ENCODE results near the gene MRPL40. TPM values are rescaled to one million over a fixed set of nuclear protein-coding genes. Genes with fewer than 3 reads are reported as not detected.

Gene MRPL40
- 27.8 TPM for total RNA-seq

GRCh38 chr22:19432133-19432851 is at the start of gene MRPL40:
MRPL40 (plus strand) TSS chr22:19432545; CDS start chr22:19432555, 10 bp downstream.
- ATAC-seq: peak; percentile 84
- peak; percentile 97 for DNase-seq (ENCODE audit: low spot score)

DNA sequence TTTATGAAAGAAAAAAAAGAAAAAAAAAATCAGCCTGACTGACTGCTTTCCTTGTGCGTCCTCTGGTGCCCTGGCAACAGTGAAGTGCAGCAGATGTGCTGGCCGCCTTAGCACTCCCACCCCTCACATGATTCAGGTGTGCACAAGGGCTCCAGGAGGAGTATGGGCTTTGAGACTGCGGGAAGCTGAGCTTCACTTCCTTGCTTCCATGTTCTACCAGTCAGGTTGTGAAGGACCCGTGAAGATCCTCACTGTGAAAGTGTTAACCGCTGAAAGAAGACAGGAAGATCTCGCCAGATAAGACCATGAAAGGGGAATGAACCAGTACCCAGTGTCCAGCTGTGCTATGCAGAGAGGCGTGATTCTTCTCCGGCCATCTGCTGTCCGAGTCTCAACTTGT is 49.1 kb upstream of the MRPL40 start:
- ATAC-seq (no peak), DNase-seq (ENCODE audit: low spot score) (peak; percentile 24)

DNA sequence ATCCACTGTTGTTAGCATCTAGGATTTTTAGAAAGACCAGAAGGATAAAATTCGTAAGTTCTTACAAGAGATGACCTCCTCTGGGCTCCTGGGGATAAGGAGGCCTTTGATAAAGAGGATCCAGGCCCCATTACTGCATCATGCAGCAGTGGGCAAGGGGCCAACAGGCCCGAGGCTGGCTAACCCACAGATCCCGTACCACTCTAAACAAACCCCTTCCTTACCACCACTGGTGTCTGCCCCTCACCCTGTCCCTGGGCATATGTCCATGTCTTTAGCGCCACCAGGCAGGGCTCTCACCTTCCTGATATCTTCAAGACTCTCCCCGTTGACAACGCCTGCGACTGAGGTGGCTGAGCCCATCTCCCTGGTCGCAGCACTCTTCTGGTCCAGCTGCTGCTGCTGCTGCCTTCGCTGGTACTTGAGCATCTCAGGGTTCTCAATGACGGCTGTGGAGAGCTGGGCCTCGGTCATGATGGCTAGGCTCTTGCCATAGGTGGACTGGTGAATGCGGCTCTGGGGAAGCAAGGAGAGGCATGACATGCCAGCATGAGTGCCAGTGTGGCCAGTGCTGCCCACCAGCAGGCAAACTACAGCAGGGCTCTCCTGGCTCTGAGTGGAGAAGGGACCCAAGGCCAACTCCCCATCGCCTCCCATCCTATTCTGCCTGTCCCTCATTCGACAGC is 47.0 kb upstream of the MRPL40 start:
- ATAC-seq: no peak
- peak; percentile 36 for DNase-seq (ENCODE audit: low spot score)

DNA sequence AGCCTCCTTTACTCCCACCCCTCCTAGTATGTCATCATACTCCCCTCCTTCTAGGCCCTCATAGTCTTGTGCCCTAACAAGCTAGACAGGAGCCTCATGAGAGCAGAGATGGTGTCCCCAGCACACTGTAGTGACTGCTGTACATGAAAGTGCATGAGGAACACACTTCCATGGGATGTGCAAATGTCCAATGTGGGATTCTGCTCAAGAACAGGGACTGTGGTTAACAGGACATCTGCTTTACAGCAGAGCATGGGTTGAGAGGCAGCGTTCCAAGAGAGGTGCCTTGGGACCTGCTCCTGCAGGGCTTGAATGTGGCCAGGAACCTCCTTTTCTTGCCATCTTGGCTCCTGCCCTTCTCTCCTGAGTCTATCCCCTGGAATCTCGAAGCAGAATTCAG is 46.1 kb upstream of the MRPL40 start:
- DNase-seq (ENCODE audit: low spot score): peak; percentile 35
- ATAC-seq: no peak

GRCh38 chr22:19387038-19387437 is 45.3 kb upstream of the MRPL40 start:
- ATAC-seq (no peak), DNase-seq (ENCODE audit: low spot score) (peak; percentile 40)

GRCh38 chr22:19387575-19387974 is 44.8 kb upstream of the MRPL40 start:
- DNase-seq (ENCODE audit: low spot score) (peak; percentile 41), ATAC-seq (no peak)

DNA sequence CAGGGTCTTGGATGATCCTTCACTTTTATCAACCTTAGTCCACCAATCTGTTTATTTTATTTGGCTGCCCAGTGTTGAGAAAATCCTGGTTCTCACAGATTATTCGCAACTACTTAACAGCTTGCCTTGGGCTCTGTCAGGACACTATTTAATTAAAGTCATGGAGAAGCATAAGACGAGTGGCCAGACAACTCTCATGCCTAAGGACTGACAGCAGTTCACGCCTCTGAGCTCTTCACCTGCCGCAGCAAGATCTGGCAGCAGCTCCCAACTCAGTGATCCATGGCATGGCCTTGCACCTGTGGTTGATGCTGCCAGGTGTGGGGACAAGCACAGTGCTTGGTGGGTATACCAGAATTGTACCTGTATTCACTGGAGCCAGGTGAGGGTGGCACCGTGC is 38.6 kb upstream of the MRPL40 start:
- DNase-seq (ENCODE audit: low spot score): peak; percentile 30

GRCh38 chr22:19394274-19395050 is 37.9 kb upstream of the MRPL40 start:
- DNase-seq (ENCODE audit: low spot score) (peak; percentile 29), ATAC-seq (no peak)

More for the DNA sequence above, 38.6 kb upstream of the MRPL40 start:
- ATAC-seq: no peak

- no peak for ATAC-seq
- DNase-seq (ENCODE audit: low spot score): peak; percentile 23
Observed at GRCh38 chr22:19395276-19395675, 37.1 kb upstream of the MRPL40 start.

DNA sequence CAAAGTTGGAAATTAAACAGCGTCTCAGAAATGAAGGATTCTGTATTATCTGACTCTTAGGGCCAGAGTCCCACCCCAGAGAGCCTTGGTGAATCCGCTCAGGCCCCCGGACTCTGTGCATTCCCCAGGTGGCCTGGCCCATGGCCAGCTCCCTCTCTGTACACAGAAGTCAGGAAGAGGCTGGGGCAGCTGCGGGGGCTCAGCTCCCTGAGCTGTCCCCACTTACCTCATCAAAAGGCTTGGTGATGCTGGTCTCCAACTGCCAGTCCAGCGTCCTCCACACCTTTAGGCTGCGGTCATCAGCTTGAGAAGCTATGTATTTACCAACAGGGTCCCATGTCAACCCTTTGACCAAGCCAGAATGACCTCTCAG is 35.8 kb upstream of the MRPL40 start:
- DNase-seq (ENCODE audit: low spot score) (peak; percentile 41), ATAC-seq (no peak)

- peak; percentile 34 for DNase-seq (ENCODE audit: low spot score)
- ATAC-seq: no peak
Observed at GRCh38 chr22:19396934-19397733, 35.2 kb upstream of the MRPL40 start.

- no peak for ATAC-seq
- DNase-seq (ENCODE audit: low spot score): no peak
Observed at GRCh38 chr22:19397734-19398104, 34.6 kb upstream of the MRPL40 start.

DNA sequence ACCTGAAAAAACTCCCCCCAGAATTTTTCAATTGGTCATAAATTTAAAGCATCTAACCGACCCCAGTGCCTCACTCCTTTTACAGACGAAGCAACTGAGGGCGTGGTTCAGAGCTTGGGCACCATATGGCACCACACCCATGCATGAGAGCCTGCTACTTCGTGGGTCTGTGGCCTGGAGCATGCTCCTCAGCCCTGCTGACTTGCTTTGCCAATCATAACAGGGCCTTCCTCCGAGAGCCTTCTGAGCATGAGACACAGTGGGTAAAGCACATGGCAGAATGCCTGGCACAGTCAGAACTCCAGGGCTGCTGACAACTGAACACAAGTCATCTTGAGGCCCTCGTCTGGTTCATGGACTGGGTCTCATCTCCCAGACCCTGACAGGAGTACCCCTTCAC is 34.1 kb upstream of the MRPL40 start:
- ATAC-seq (no peak), DNase-seq (ENCODE audit: low spot score) (no peak)

DNA sequence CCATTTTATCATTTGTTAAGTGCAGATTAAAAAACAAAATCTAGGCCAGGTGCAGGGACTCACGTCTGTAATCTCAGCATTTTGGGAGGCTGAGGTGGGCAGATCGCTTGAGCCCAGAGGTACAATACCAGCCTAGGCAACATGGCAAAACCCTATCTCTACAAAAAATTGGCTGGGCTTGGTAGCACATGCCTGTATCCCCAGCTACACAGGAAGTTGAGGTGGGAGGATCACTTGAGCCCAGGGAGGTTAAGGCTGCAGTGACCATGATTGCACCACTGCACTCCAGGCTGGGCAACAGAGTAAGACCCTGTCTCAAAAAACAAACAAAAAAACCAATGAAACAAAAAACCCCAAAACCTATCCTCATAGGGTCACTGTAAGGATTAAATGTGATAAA is 33.7 kb upstream of the MRPL40 start:
- no peak for ATAC-seq
- DNase-seq (ENCODE audit: low spot score): no peak

DNA sequence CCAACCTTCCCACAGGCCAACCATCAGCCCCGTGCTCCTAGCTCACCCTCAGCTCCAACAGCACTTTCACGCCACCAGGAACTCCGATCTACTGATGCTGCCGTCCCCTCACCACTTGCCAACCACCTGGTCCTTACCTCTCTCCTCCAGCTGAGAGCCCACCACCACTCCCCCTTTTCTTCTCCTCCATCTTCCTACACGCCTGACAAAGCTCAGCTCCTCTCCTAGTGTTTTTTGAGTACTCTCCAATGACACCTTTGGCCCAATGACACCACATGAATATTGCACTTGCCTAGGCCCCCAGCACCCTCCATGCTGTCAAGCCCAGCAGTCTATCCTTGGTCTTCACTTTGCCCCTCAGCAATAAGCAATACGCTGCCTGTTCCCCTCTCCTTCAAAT is 31.5 kb upstream of the MRPL40 start:
- DNase-seq (ENCODE audit: low spot score) (no peak), ATAC-seq (no peak)

- ATAC-seq (no peak), DNase-seq (ENCODE audit: low spot score) (no peak)
Observed at GRCh38 chr22:19401483-19401882, 30.9 kb upstream of the MRPL40 start.

GRCh38 chr22:19402642-19403191 is 29.6 kb upstream of the MRPL40 start:
- ATAC-seq (no peak), DNase-seq (ENCODE audit: low spot score) (no peak)

- ATAC-seq: no peak
- DNase-seq (ENCODE audit: low spot score): no peak
Observed at GRCh38 chr22:19404676-19405075, 27.7 kb upstream of the MRPL40 start.

GRCh38 chr22:19405133-19405532 is 27.2 kb upstream of the MRPL40 start:
- DNase-seq (ENCODE audit: low spot score) (no peak), ATAC-seq (peak; percentile 53)

GRCh38 chr22:19405652-19406051 is 26.7 kb upstream of the MRPL40 start:
- no peak for DNase-seq (ENCODE audit: low spot score)
- peak; percentile 70 for ATAC-seq
